Mucosa of gallbladder (tissue), 1 donor: ENCODE data around the gene SYF2. TPM values are rescaled to one million over a fixed set of nuclear protein-coding genes. Genes with fewer than 3 reads are reported as not detected.
"Not testable (repeated sequence)": the region's sequence is repeated elsewhere in the genome, so short reads cannot be mapped to it uniquely, and the experiment has no call there.

Experiments used
- DNase-seq: peaks from one replicate; pipeline ENCODE4 v3.0.0-alpha.2; 2020; ENCODE audit warnings: low spot score
- total RNA-seq: library from RNA; stranded (reverse); gene quantifications from one replicate; pipeline ENCODE4 v1.2.1, GENCODE V29; 2021
- donor health status: DM: no; HTN: no; CAD: no.

The SYF2 gene
- 54.9 TPM for total RNA-seq

DNA sequence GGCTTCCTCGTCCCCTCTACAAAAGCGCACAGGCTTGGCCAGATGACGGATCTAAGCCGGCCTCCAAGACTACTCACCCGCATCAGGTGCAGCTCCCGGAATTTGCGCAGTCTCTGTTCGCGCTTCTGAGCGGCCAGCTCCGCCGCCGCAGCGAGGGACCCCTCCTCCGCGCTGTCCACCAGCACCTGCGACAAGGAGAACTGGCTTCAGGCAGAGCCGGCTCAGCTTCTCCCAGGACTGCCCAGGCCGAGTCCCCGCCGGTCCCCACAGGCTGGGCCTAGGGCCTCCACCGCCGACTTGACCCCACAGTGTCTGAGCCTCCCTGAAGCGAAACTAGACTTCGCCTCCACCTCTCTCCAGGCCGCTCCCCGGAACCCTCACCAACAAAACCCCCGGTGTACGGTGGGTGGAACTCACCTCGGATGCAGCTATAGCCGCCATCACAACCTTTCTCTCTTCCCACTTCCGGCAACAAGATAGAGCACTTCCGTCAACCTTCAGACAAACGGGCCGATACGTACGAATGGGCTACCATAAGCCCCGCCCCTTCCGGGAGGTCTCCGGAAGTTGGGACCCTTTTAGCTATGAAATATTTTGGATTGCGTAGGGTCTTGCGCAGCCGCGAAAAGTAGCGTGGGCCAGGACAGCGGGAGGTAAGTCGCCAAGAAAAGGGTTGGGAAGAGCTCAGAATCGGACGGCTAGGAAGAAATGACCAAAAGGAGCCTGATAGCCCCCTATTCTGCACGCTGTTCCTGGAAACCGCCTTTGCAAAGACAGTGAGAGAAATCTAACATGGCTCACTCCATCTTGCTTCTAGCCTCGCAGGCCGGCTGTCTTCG is at the start of gene SYF2:
Gene SYF2, minus strand, starts transcription at position 476 of the 839 bp plus-strand sequence. Its CDS starts 35 bp downstream, at position 441.
- peak; percentile 94 for DNase-seq

DNA sequence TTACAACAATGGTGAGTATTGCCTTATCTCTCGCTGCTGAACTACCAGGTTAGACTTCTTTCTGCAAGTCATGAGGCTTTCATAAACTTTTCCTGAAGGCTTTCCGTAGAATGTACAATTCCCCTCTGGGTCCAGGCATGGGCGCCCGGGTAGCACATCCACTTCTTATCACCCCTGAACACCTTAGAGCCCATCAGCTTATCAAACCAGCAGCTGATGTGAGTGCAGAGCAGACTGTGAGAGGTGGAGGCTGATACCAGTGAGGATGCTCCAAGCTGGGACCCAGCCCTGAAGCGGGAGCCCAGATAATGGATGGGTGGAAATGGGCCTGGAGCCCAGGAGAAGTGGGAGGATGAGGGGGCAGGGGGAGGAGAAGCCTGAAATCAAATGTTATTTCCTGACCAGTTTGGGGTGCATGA is 47.4 kb upstream of the SYF2 start:
- not testable (repeated sequence) for DNase-seq

DNA sequence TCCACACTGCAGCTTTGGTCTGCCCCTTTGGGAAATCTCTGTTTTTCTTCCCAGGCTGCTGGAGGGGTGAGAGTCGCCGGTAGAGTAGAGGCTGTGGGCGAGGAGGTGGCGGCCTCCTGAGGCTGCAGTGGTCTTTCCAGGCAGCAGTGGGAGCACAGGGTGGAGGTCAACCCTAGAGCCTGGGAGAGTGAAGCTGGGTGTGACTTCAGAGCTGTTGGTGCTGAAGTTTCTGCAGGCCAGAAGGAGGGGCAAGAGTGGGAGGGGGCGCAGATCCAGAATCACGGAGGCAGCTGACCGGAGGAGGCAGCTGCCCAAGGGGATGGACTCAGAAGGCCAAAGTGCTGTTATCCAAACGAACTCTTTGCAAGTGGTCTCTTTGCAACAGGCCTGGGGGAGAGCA is 46.5 kb upstream of the SYF2 start:
- not testable (repeated sequence) for DNase-seq

- DNase-seq, result not testable (repeated sequence)
These were observed 46.1 kb upstream of the SYF2 start for GRCh38 chr1:25278358-25278757.

GRCh38 chr1:25277295-25277694 is 45.0 kb upstream of the SYF2 start:
- DNase-seq, result not testable (repeated sequence)

DNA sequence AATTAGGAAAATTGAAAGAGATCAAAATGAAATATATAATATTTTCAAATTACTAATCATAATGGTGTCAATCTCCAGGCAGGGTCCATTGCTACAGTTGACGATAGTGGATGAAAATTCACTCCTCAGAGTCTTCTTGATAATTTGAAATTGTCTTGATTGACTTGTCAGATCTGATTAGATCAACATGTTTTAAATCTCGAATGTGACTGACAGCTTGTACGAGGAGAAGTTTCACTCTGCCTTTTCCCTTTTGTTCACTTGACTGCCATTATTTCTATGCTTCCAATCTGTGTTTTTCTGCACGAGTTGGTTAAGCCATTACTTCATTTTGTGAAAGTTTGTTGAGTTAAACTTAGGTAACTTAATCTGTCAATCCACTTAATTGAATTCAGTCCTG is 43.3 kb upstream of the SYF2 start:
- DNase-seq, result not testable (repeated sequence)

DNA sequence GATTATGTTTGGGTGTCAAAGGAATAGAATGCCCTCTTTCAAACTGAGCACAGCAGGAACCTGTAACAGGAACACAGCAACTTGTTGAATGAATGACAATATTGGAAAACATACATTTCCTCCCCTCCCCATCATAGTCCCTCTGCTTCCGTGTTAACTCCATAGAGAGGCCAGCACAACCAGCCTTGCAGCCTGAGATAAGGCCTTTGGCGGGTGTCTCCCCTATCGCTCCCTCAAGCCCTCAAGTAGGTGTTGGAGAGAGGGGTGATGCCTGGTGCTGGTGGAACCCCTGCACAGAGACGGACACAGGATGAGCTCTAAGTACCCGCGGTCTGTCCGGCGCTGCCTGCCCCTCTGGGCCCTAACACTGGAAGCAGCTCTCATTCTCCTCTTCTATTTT is 39.9 kb upstream of the SYF2 start, which contains the start of gene RHD:
Gene RHD, plus strand, starts transcription at position 272 of the 400 bp plus-strand sequence. Its CDS starts 39 bp downstream, at position 311.
- not testable (repeated sequence) for DNase-seq

DNA sequence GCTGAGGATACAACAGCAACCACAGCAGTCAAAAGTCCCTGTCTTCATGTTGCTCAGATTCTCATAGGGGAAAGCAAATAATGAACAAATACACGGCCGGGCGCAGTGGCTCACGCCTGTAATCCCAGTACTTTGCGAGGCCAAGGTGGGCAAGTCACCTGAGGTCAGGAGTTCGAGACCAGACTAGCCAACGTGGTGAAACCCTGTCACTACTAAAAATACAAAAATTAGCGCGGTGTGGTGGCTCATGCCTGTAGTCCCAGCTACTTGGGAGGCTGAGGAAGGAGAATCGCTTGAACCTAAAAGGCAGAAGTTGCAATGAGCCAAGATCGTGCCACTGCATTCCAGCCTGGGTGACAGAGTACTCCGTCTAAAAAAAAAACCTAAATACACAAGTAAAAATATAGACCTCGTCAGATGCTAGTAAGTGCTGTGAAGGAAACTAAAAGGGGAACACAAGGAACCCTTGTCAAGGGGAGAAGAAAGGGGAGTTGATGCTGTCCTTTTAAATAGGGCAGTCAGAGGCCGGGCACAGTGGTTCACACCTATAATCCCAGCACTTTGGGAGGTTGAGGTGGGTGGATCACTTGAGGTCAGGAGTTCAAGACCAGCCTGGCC is 36.0 kb upstream of the SYF2 start:
- DNase-seq, result not testable (repeated sequence)

- DNase-seq, result peak; percentile 87
These were observed 35.2 kb upstream of the SYF2 start for GRCh38 chr1:25267288-25268142.

GRCh38 chr1:25266554-25267287 is 34.4 kb upstream of the SYF2 start:
- DNase-seq, result not testable (repeated sequence)

DNA sequence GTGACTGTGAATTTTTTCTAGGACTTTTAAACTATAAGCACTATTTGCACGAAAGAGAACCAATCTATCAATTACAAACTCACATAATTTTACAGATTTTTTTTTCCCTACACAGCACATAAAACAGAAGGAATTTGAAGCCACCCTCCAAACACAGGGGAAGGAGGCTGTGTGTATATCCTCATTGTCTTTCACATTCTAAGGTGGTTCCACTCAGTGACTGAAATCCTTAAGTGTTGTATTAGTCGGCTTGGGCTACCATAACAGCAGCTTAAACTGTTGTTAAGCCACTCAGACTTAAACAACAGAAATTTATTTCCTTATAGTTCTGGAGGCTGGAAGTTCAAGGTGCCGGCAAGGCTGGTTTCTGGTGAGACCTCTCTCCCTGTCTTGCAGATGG is 28.0 kb upstream of the SYF2 start:
- DNase-seq, result not testable (repeated sequence)

DNA sequence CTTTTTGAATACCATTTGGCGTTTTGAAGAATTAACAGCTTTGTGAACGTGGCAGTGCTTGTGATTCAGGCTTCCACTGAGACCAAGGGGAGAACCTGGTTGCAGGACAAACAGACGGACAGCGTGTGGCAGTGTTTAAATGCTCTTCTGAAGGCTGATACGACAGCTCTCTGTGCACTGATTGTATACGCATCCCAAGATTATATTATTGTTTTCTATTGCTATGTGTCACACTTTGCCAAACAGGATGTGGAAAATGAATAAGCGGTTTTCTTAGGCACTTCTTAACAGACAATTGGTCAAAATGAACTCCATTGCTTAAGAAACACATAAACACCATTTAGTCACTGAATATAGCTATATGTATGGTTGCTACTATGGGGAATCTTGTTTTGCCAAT is 27.5 kb upstream of the SYF2 start:
- DNase-seq, result not testable (repeated sequence)

DNA sequence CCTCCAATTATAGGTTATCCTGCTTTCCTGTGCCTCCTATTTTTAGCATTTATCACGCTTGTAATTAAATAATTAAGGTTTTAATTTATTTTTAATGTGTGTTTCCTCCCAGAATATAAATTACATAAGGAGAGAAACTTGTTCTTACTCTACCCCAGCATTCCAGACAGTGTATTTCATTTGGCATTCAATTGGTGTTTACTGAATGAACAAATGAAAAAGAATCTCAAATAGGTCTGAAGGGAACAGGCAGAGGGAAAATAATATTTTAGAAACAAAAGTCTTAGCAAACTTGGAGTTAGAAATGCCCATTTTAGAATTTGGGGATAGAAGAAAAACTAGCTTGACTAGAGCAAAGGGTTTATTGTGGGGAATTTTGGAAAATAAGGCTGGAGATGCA is 24.9 kb upstream of the SYF2 start:
- DNase-seq, result no peak

GRCh38 chr1:25256578-25256965 is 24.3 kb upstream of the SYF2 start:
- DNase-seq, result no peak

GRCh38 chr1:25255706-25256577 is 23.6 kb upstream of the SYF2 start:
- no peak for DNase-seq

GRCh38 chr1:25253911-25254310 is 21.6 kb upstream of the SYF2 start:
- no peak for DNase-seq

DNA sequence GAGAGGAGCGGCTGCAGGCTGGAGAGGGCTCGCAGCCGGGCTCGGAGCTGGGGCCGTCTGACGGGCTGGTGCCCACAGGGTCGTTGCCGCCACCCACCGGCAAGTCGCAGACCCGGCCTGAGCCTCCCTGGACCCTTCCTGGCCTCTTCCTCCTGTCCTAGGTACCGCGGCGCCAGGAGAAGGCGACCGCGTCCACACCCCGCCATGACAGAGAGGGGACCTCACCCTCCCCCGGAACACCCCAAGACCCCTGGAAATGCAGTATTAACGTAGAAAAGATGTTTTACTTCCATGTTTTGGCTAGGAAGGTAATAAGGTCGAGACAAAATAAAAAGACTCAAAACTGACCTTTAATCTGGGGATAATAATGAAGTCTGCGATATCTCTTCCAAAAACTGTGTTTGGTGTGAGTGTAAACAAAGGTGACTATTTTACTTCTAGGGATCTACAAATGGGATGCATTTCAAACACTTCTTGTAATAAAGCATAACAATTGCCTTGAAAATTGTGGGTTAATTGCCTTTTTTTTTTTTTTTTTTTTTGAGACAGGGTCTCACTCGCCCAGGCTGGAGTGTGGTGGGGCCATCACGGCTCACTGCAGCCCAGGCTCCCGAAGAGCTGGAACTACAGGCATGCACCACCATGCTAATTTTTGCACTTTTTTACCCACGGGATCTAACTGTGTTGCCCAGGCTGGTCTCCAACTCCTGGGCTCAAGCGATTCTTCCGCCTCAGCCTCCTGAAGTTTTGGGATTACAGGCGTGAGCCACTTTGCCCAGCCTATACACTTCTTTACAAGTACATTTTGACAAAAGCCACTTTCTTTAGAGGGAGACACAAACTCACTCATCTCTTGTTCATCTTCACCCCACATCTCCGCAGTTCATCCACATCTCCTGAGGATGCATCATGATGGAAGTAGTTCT is 15.8 kb upstream of the SYF2 start:
- DNase-seq, result no peak

GRCh38 chr1:25247024-25247828 is 14.9 kb upstream of the SYF2 start, which contains the start of gene RSRP1:
TSS of gene RSRP1 (minus strand) at chr1:25247454. CDS start at chr1:25246963, 491 bp downstream.
- peak; percentile 99 for DNase-seq
